ENCODE results near the gene TMEM109.
A peak's percentile ranks its signal among the peaks of the same experiment; 100 is the strongest.

The TMEM109 gene

DNA sequence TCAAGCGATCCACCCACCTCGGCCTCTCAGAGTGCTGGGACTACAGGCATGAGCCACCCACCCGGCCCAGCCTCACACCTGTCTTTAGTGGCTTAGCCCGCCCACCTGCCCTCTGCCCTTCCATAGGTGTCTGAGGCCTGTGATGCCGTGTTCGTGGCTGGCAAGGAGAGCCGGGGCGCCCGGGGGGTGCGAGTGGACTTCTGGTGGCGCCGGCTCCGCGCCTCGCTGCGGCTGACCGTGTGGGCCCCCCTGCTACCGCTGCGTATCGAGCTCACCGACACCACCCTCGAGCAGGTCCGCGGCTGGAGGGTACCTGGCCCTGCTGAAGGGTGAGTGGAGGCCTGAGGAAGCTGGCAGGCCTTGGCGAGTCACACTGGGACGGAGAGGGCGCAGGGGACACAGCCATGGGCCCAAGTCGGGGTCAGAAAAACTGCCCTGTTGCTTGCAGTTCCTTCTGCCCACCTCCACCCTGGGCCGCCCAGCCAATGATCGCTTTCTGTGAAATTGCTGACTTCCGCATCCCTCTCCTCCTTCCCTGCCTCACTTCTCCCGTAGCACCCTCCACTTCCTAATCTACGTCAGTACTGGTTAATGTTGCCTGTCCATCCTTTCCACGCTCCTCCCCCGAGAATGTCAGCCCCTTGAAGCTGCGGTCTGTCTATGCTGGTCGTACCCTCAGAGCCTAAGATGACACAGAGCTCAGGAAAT, 19.6 kb downstream of the TMEM109 start:
- Histone ChIP-seq H3K4me3 (ENCODE audit: low read depth, low read length) (no peak overlapping the region), H3K36me3 (ENCODE audit: control insufficient read depth in 2 of 2, insufficient read depth in 1 of 2, low read length in 2 of 2) (peaks cover 0 to 69% of the 10 kb centered on the region in 2 experiments; a peak in 1 of 3 replicates), H3K9me3 (ENCODE audit: control insufficient read depth, insufficient read depth, low read depth, low read length) (no peaks in the 10 kb centered on the region), H3K27ac (ENCODE audit: extremely low read depth, low read depth, low read length) (no peak overlapping the region), H3K4me1 (ENCODE audit: control insufficient read depth, insufficient read depth, low read length) (no peaks in the 10 kb centered on the region)
- CTCF ChIA-PET = interaction anchor here (0.7 kb wide), 1 partner anchor 196 kb away, joined by 4 read pairs; no protein-coding TSS in a partner anchor
- POLR2A ChIA-PET = interaction anchor here (1.0 kb wide), 2 partner anchors 15 to 20 kb away, joined by 3 read pairs; no protein-coding TSS in a partner anchor
- TF ChIP-seq ZNF175 (tag by site-specific recombination; IDR thresholded peaks at IDR 0.05) (no peak), EGR2 (tag by site-specific recombination; IDR thresholded peaks at IDR 0.05; ENCODE audit: low read depth) (0 out of 2 replicates have a peak, but pooled peaks have one; percentile 25)

DNA sequence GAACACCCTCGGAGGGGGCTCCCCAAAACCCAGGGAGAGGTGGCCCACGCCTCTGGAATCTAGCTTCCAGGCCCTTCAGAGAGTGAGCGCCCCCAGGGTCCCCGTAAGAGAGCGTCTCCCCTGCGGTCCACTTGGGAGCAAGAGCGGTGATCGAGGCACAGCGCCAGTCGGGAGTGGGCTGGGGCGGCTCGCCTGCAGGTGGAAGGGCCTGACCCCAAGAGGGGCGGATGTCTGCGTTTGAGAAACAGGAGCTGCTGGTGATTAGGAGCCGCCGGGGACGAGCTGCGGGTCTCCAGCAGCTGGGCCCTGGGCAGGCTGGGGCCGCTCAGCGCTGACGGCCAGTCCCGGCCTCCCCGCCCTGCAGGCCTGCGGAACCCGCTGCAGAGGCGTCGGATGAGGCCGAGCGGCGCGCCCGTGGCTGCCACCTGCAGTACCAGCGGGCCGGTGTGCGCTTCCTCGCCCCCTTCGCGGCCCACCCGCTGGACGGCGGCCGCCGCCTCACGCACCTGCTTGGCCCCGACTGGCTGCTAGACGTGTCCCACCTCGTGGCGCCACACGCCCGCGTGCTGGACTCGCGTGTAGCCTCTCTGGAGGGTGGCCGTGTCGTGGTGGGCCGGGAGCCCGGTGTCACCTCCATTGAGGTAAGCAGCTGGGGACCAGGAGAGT, 20.3 kb downstream of the TMEM109 start:
- TF ChIP-seq ZNF600 (tag by site-specific recombination; IDR thresholded peaks at IDR 0.05) = no peak
- TF ChIP-seq ZNF830 (tag by site-specific recombination; IDR thresholded peaks at IDR 0.05; ENCODE audit: low read depth) = no peak
- TF ChIP-seq ZNF654 (tag by site-specific recombination; IDR thresholded peaks at IDR 0.05; ENCODE audit: low read depth) = no peak
- TF ChIP-seq, protein P1, sequence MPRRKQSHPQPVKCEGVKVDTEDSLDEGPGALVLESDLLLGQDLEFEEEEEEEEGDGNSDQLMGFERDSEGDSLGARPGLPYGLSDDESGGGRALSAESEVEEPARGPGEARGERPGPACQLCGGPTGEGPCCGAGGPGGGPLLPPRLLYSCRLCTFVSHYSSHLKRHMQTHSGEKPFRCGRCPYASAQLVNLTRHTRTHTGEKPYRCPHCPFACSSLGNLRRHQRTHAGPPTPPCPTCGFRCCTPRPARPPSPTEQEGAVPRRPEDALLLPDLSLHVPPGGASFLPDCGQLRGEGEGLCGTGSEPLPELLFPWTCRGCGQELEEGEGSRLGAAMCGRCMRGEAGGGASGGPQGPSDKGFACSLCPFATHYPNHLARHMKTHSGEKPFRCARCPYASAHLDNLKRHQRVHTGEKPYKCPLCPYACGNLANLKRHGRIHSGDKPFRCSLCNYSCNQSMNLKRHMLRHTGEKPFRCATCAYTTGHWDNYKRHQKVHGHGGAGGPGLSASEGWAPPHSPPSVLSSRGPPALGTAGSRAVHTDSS (tag by site-specific recombination; IDR thresholded peaks at IDR 0.05) = no peak
- no peak for TF ChIP-seq ZNF10 (tag by site-specific recombination; IDR thresholded peaks at IDR 0.05)
- no peak for TF ChIP-seq SP7 (tag by site-specific recombination; IDR thresholded peaks at IDR 0.05)
- no peak for TF ChIP-seq ZNF624 (tag by site-specific recombination; IDR thresholded peaks at IDR 0.05)
- TF ChIP-seq, protein P2, sequence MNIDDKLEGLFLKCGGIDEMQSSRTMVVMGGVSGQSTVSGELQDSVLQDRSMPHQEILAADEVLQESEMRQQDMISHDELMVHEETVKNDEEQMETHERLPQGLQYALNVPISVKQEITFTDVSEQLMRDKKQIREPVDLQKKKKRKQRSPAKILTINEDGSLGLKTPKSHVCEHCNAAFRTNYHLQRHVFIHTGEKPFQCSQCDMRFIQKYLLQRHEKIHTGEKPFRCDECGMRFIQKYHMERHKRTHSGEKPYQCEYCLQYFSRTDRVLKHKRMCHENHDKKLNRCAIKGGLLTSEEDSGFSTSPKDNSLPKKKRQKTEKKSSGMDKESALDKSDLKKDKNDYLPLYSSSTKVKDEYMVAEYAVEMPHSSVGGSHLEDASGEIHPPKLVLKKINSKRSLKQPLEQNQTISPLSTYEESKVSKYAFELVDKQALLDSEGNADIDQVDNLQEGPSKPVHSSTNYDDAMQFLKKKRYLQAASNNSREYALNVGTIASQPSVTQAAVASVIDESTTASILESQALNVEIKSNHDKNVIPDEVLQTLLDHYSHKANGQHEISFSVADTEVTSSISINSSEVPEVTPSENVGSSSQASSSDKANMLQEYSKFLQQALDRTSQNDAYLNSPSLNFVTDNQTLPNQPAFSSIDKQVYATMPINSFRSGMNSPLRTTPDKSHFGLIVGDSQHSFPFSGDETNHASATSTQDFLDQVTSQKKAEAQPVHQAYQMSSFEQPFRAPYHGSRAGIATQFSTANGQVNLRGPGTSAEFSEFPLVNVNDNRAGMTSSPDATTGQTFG (tag by site-specific recombination; IDR thresholded peaks at IDR 0.05; ENCODE audit: borderline replicate concordance) = no peak
- TF ChIP-seq ZNF837 (tag by site-specific recombination; IDR thresholded peaks at IDR 0.05) = no peak
- TF ChIP-seq GLI4 (tag by site-specific recombination; IDR thresholded peaks at IDR 0.05) = no peak
- Histone ChIP-seq H3K9me3 (ENCODE audit: control insufficient read depth, insufficient read depth, low read depth, low read length) (no peaks in the 10 kb centered on the region), H3K27ac (ENCODE audit: extremely low read depth, low read depth, low read length) (no peak overlapping the region), H3K4me3 (ENCODE audit: low read depth, low read length) (no peak overlapping the region), H3K4me1 (ENCODE audit: control insufficient read depth, insufficient read depth, low read length) (no peaks in the 10 kb centered on the region), H3K36me3 (ENCODE audit: control insufficient read depth in 2 of 2, insufficient read depth in 1 of 2, low read length in 2 of 2) (peaks cover 0 to 62% of the 10 kb centered on the region in 2 experiments; a peak in 1 of 3 replicates)
- ChIA-PET POLR2A (interaction anchor here (1.0 kb wide), 2 partner anchors 14 to 21 kb away, joined by 3 read pairs; no protein-coding TSS in a partner anchor), CTCF (no interaction called here)

DNA sequence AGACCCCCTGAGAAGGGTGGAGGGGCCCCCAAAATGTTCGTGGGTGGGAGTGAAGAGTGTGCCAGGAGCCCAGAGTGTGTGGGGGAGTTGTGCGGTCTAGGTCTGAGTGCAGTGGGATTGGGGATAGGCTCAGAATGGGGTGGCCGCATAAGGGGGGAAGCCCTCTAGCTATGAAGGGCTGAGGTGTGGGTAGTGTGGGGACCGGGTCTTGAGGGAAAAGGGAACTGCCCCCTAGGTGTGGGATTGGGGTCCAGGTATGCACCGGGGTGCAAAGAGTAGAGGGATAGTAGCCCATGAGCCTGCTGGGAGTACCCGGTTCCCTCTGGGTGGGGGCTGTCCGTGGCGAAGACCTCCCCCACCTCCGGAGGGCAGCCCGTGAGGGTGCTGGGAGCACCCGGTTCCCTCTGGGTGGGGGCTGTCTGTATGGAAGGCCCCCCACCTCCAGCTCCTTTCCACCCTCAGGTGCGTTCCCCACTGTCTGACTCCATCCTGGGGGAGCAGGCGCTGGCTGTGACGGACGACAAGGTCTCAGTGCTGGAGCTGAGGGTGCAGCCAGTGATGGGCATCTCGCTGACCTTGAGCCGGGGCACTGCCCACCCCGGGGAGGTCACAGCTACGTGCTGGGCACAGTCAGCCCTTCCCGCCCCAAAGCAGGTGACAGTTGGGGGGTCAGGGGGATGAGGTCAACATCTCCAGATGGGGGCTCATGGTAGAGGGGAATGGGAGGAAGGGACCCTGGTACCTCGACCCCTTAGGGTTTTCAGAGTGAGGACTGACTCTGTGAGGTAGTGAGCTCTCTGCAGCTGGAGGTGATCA, 21.0 kb downstream of the TMEM109 start:
- no peaks in the 10 kb centered on the region for H3K9me3 ChIP-seq (ENCODE audit: control insufficient read depth, insufficient read depth, low read depth, low read length)
- no peak overlapping the region for H3K4me3 ChIP-seq (ENCODE audit: low read depth, low read length)
- ChIA-PET POLR2A (no interaction called here), CTCF (no interaction called here)
- no peak overlapping the region for H3K27ac ChIP-seq (ENCODE audit: extremely low read depth, low read depth, low read length)
- H3K4me1 ChIP-seq (ENCODE audit: control insufficient read depth, insufficient read depth, low read length) = no peaks in the 10 kb centered on the region
- peaks cover 0 to 55% of the 10 kb centered on the region in 2 experiments; a peak in 1 of 3 replicates for H3K36me3 ChIP-seq (ENCODE audit: control insufficient read depth in 2 of 2, insufficient read depth in 1 of 2, low read length in 2 of 2)
- no peak for TF ChIP-seq ZNF560 (tag by site-specific recombination; IDR thresholded peaks at IDR 0.05; ENCODE audit: borderline replicate concordance)
- no peak for TF ChIP-seq ZNF747 (tag by site-specific recombination; IDR thresholded peaks at IDR 0.05)
- TF ChIP-seq ZNF350 (tag by site-specific recombination; IDR thresholded peaks at IDR 0.05) = no peak
- no peak for TF ChIP-seq ZFP37 (tag by site-specific recombination; IDR thresholded peaks at IDR 0.05)
- no peak for TF ChIP-seq ZNF701 (tag by site-specific recombination; IDR thresholded peaks at IDR 0.05)
- no peak for TF ChIP-seq EGR2 (tag by site-specific recombination; IDR thresholded peaks at IDR 0.05; ENCODE audit: low read depth)
- TF ChIP-seq, protein P3, sequence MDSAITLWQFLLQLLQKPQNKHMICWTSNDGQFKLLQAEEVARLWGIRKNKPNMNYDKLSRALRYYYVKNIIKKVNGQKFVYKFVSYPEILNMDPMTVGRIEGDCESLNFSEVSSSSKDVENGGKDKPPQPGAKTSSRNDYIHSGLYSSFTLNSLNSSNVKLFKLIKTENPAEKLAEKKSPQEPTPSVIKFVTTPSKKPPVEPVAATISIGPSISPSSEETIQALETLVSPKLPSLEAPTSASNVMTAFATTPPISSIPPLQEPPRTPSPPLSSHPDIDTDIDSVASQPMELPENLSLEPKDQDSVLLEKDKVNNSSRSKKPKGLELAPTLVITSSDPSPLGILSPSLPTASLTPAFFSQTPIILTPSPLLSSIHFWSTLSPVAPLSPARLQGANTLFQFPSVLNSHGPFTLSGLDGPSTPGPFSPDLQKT (IDR thresholded peaks at IDR 0.05; ENCODE audit: borderline replicate concordance, low read depth, low read length) = no peak
- TF ChIP-seq ZNF473 (tag by site-specific recombination; IDR thresholded peaks at IDR 0.05) = no peak
- no peak for TF ChIP-seq ZNF549 (tag by site-specific recombination; IDR thresholded peaks at IDR 0.05)

Data from HEK293 (cell line).